Subcutaneous abdominal adipose tissue (tissue), 5 donors: ENCODE results near the gene POLR3K.
"Not testable (repeated sequence)": the region's sequence is repeated elsewhere in the genome, so short reads cannot be mapped to it uniquely, and the experiment has no call there.

ENCODE experiments used
- H3K27ac ChIP-seq: one replicate; pipeline ENCODE4 v1.7.0; 2013; ENCODE audit warnings: low read depth, mild to moderate bottlenecking, inconsistent platforms, low read length, moderate library complexity
- H3K27me3 ChIP-seq, 5 donors: one replicate each; pipeline ENCODE4 v1.7.0; 2013; ENCODE audit warnings: low read length in 5 of 5, inconsistent platforms in 1 of 5; ENCODE audit not compliant: control insufficient read depth in 5 of 5, insufficient read depth in 4 of 5
- H3K36me3 ChIP-seq, 5 donors: one replicate each; pipeline ENCODE4 v1.7.0; 2013; ENCODE audit warnings: low read length in 5 of 5; ENCODE audit not compliant: control insufficient read depth in 5 of 5, insufficient read depth in 5 of 5
- H3K4me1 ChIP-seq, 5 donors: one replicate each; pipeline ENCODE4 v1.7.0; 2013; ENCODE audit warnings: low read length in 5 of 5, mild to moderate bottlenecking in 3 of 5, moderate library complexity in 1 of 5; ENCODE audit not compliant: control insufficient read depth in 5 of 5, insufficient read depth in 5 of 5
- H3K4me3 ChIP-seq, 5 donors: one replicate each; pipeline ENCODE4 v1.7.0; 2013; ENCODE audit warnings: low read length in 5 of 5, low read depth in 1 of 5
- H3K9ac ChIP-seq, 5 donors: one replicate each; pipeline ENCODE4 v1.7.0; 2013; ENCODE audit warnings: low read length in 5 of 5, mild to moderate bottlenecking in 4 of 5, moderate library complexity in 3 of 5
- H3K9me3 ChIP-seq, 5 donors: one replicate each; pipeline ENCODE4 v1.7.0; 2013; ENCODE audit warnings: low read length in 5 of 5; ENCODE audit not compliant: control insufficient read depth in 5 of 5
- donor health status: healthy.
- donor health status: healthy.
- donor health status: healthy.
- donor health status: healthy.
- donor health status: healthy.

POLR3K gene

DNA sequence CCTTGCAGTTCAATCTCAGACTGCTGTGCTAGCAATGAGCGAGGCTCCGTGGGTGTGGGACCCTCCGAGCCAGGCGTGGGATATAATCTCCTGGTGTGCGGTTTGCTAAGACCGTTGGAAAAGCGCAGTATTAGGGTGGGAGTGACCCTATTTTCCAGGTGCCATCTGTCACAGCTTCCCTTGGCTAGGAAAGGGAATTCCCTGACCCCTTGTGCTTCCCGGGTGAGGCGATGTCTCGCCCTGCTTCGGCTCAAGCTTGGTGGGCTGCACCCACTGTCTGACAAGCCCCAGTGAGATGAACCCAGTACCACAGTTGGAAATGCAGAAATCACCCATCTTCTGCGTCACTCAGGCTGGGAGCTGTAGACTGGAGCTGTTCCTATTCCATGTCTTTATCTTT is 32.5 kb downstream of the POLR3K start:
- not testable (repeated sequence) for H3K27me3 ChIP-seq, H3K36me3 ChIP-seq, H3K9ac ChIP-seq

GRCh38 chr16:17062-17765 is 36.2 kb downstream of the POLR3K start:
- H3K27me3 ChIP-seq, H3K27ac ChIP-seq, H3K9me3 ChIP-seq, H3K9ac ChIP-seq, H3K4me1 ChIP-seq, H3K36me3 ChIP-seq, H3K4me3 ChIP-seq: not testable (repeated sequence)

More for the DNA sequence above, 32.5 kb downstream of the POLR3K start:
- not testable (repeated sequence) for H3K9me3 ChIP-seq, H3K27ac ChIP-seq, H3K4me1 ChIP-seq, H3K4me3 ChIP-seq

DNA sequence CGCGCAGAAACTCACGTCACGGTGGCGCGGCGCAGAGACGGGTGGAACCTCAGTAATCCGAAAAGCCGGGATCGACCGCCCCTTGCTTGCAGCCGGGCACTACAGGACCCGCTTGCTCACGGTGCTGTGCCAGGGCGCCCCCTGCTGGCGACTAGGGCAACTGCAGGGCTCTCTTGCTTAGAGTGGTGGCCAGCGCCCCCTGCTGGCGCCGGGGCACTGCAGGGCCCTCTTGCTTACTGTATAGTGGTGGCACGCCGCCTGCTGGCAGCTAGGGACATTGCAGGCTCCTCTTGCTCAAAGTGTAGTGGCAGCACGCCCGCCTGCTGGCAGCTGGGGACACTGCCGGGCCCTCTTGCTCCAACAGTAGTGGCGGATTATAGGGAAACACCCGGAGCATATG is 42.6 kb downstream of the POLR3K start:
- not testable (repeated sequence) for H3K4me1 ChIP-seq, H3K27ac ChIP-seq, H3K36me3 ChIP-seq, H3K9me3 ChIP-seq, H3K9ac ChIP-seq, H3K4me3 ChIP-seq, H3K27me3 ChIP-seq

- no peaks in the 10 kb centered on the region for H3K27me3 ChIP-seq
- H3K9ac ChIP-seq, result no peak overlapping the region
- H3K9me3 ChIP-seq, result no peaks in the 10 kb centered on the region
- H3K4me1 ChIP-seq, result no peaks in the 10 kb centered on the region
- no peaks in the 10 kb centered on the region for H3K36me3 ChIP-seq
- H3K27ac ChIP-seq, result no peak overlapping the region
- peak overlapping the region in 3 of 5 donors; percentile 26 to 44 (median 40) for H3K4me3 ChIP-seq
Observed at GRCh38 chr16:9903-10665, 43.3 kb downstream of the POLR3K start.
